ENCODE results near the gene TRIP13.
A peak's percentile ranks its signal among the peaks of the same experiment; 100 is the strongest.
"Not testable (repeated sequence)": the region's sequence is repeated elsewhere in the genome, so short reads cannot be mapped to it uniquely, and the experiment has no call there.

TRIP13 gene

GRCh38 chr5:892394-893136 is at the start of gene TRIP13, which contains the start of gene BRD9:
Gene TRIP13, plus strand, starts transcription at chr5:892884. Its CDS starts 115 bp downstream, at chr5:892999.
Gene BRD9, minus strand, starts transcription at chr5:892801. Its CDS starts 144 bp downstream, at chr5:892657.
- Histone ChIP-seq H3K4me3 (ENCODE audit: low read length) (peak within 1 kb of the TSS; percentile 85), H3K4me1 (ENCODE audit: control insufficient read depth, insufficient read depth, low read length) (peaks cover 5% of the 10 kb centered on the region), H3K27me3 (ENCODE audit: control insufficient read depth, insufficient read depth, low read length) (no peaks in the 10 kb centered on the region), H3K27ac (ENCODE audit: low read depth, low read length) (peak within 1 kb of the TSS; percentile 75), H3K9ac (ENCODE audit: low read length) (peak within 1 kb of the TSS; percentile 34), H3K36me3 (ENCODE audit: control insufficient read depth, insufficient read depth, low read length) (peaks cover 13% of the 10 kb centered on the region)

GRCh38 chr5:843371-843770 is 49.3 kb upstream of the TRIP13 start:
- not testable (repeated sequence) for H3K9ac ChIP-seq (ENCODE audit: low read length); H3K4me3 ChIP-seq (ENCODE audit: low read length); H3K36me3 ChIP-seq (ENCODE audit: control insufficient read depth, insufficient read depth, low read length); H3K27me3 ChIP-seq (ENCODE audit: control insufficient read depth, insufficient read depth, low read length); H3K4me1 ChIP-seq (ENCODE audit: control insufficient read depth, insufficient read depth, low read length); H3K27ac ChIP-seq (ENCODE audit: low read depth, low read length)

GRCh38 chr5:843926-844325 is 48.8 kb upstream of the TRIP13 start:
- H3K9ac ChIP-seq (ENCODE audit: low read length); H3K36me3 ChIP-seq (ENCODE audit: control insufficient read depth, insufficient read depth, low read length); H3K4me1 ChIP-seq (ENCODE audit: control insufficient read depth, insufficient read depth, low read length); H3K4me3 ChIP-seq (ENCODE audit: low read length); H3K27me3 ChIP-seq (ENCODE audit: control insufficient read depth, insufficient read depth, low read length); H3K27ac ChIP-seq (ENCODE audit: low read depth, low read length): not testable (repeated sequence)

GRCh38 chr5:844426-844825 is 48.3 kb upstream of the TRIP13 start:
- H3K27me3 ChIP-seq (ENCODE audit: control insufficient read depth, insufficient read depth, low read length); H3K4me1 ChIP-seq (ENCODE audit: control insufficient read depth, insufficient read depth, low read length); H3K4me3 ChIP-seq (ENCODE audit: low read length); H3K36me3 ChIP-seq (ENCODE audit: control insufficient read depth, insufficient read depth, low read length); H3K9ac ChIP-seq (ENCODE audit: low read length); H3K27ac ChIP-seq (ENCODE audit: low read depth, low read length): not testable (repeated sequence)

GRCh38 chr5:845031-845675 is 47.5 kb upstream of the TRIP13 start:
- not testable (repeated sequence) for H3K27me3 ChIP-seq (ENCODE audit: control insufficient read depth, insufficient read depth, low read length); H3K27ac ChIP-seq (ENCODE audit: low read depth, low read length); H3K9ac ChIP-seq (ENCODE audit: low read length); H3K4me1 ChIP-seq (ENCODE audit: control insufficient read depth, insufficient read depth, low read length); H3K4me3 ChIP-seq (ENCODE audit: low read length); H3K36me3 ChIP-seq (ENCODE audit: control insufficient read depth, insufficient read depth, low read length)

- H3K4me3 ChIP-seq (ENCODE audit: low read length); H3K4me1 ChIP-seq (ENCODE audit: control insufficient read depth, insufficient read depth, low read length); H3K9ac ChIP-seq (ENCODE audit: low read length); H3K27me3 ChIP-seq (ENCODE audit: control insufficient read depth, insufficient read depth, low read length); H3K36me3 ChIP-seq (ENCODE audit: control insufficient read depth, insufficient read depth, low read length); H3K27ac ChIP-seq (ENCODE audit: low read depth, low read length): not testable (repeated sequence)
Observed at GRCh38 chr5:845676-846601, 46.7 kb upstream of the TRIP13 start.

- not testable (repeated sequence) for H3K27ac ChIP-seq (ENCODE audit: low read depth, low read length); H3K4me1 ChIP-seq (ENCODE audit: control insufficient read depth, insufficient read depth, low read length); H3K36me3 ChIP-seq (ENCODE audit: control insufficient read depth, insufficient read depth, low read length); H3K9ac ChIP-seq (ENCODE audit: low read length); H3K27me3 ChIP-seq (ENCODE audit: control insufficient read depth, insufficient read depth, low read length); H3K4me3 ChIP-seq (ENCODE audit: low read length)
Observed at GRCh38 chr5:846602-847091, 46.0 kb upstream of the TRIP13 start.

GRCh38 chr5:847212-847611 is 45.5 kb upstream of the TRIP13 start:
- H3K9ac ChIP-seq (ENCODE audit: low read length); H3K27me3 ChIP-seq (ENCODE audit: control insufficient read depth, insufficient read depth, low read length); H3K36me3 ChIP-seq (ENCODE audit: control insufficient read depth, insufficient read depth, low read length); H3K27ac ChIP-seq (ENCODE audit: low read depth, low read length); H3K4me1 ChIP-seq (ENCODE audit: control insufficient read depth, insufficient read depth, low read length); H3K4me3 ChIP-seq (ENCODE audit: low read length): not testable (repeated sequence)

- not testable (repeated sequence) for H3K4me1 ChIP-seq (ENCODE audit: control insufficient read depth, insufficient read depth, low read length)
Observed at GRCh38 chr5:847736-848135, 44.9 kb upstream of the TRIP13 start.

GRCh38 chr5:848671-849111 is 44.0 kb upstream of the TRIP13 start:
- no peaks in the 10 kb centered on the region for H3K4me1 ChIP-seq (ENCODE audit: control insufficient read depth, insufficient read depth, low read length)
- H3K9ac ChIP-seq (ENCODE audit: low read length), result no peak overlapping the region
- H3K36me3 ChIP-seq (ENCODE audit: control insufficient read depth, insufficient read depth, low read length), result no peaks in the 10 kb centered on the region
- H3K27ac ChIP-seq (ENCODE audit: low read depth, low read length), result no peak overlapping the region
- H3K27me3 ChIP-seq (ENCODE audit: control insufficient read depth, insufficient read depth, low read length), result peaks cover 3% of the 10 kb centered on the region
- H3K4me3 ChIP-seq (ENCODE audit: low read length), result no peak overlapping the region

More at GRCh38 chr5:847736-848135, 44.9 kb upstream of the TRIP13 start:
- not testable (repeated sequence) for H3K36me3 ChIP-seq (ENCODE audit: control insufficient read depth, insufficient read depth, low read length); H3K27me3 ChIP-seq (ENCODE audit: control insufficient read depth, insufficient read depth, low read length); H3K9ac ChIP-seq (ENCODE audit: low read length); H3K4me3 ChIP-seq (ENCODE audit: low read length); H3K27ac ChIP-seq (ENCODE audit: low read depth, low read length)

GRCh38 chr5:849651-850301 is 42.9 kb upstream of the TRIP13 start:
- no peak overlapping the region for H3K27ac ChIP-seq (ENCODE audit: low read depth, low read length)
- no peaks in the 10 kb centered on the region for H3K4me1 ChIP-seq (ENCODE audit: control insufficient read depth, insufficient read depth, low read length)
- no peak overlapping the region for H3K9ac ChIP-seq (ENCODE audit: low read length)
- peak overlapping the region; percentile 32 for H3K4me3 ChIP-seq (ENCODE audit: low read length)
- H3K27me3 ChIP-seq (ENCODE audit: control insufficient read depth, insufficient read depth, low read length), result peaks cover 3% of the 10 kb centered on the region
- no peaks in the 10 kb centered on the region for H3K36me3 ChIP-seq (ENCODE audit: control insufficient read depth, insufficient read depth, low read length)

- Histone ChIP-seq H3K27ac (ENCODE audit: low read depth, low read length) (no peak within 1 kb of the TSS), H3K4me3 (ENCODE audit: low read length) (peak within 1 kb of the TSS; percentile 32), H3K4me1 (ENCODE audit: control insufficient read depth, insufficient read depth, low read length) (no peaks in the 10 kb centered on the region), H3K36me3 (ENCODE audit: control insufficient read depth, insufficient read depth, low read length) (no peaks in the 10 kb centered on the region), H3K27me3 (ENCODE audit: control insufficient read depth, insufficient read depth, low read length) (peaks cover 3% of the 10 kb centered on the region), H3K9ac (ENCODE audit: low read length) (no peak within 1 kb of the TSS)
Observed at GRCh38 chr5:850511-851006, 42.1 kb upstream of the TRIP13 start, which contains the start of gene ZDHHC11. Gene ZDHHC11, minus strand, starts transcription at chr5:850986. Its CDS starts 384 bp downstream, at chr5:850602.
